H9 (cell line): ENCODE measurements around the gene PPP1R13B. TPM values are rescaled to one million over a fixed set of nuclear protein-coding genes. Genes with fewer than 3 reads are reported as not detected.
A peak's percentile ranks its signal among the peaks of the same experiment; 100 is the strongest.

ENCODE experiments used
- DNase-seq: peaks from one replicate; pipeline ENCODE4 v3.0.0-alpha.2; 2017
- H2AFZ ChIP-seq: one replicate; pipeline ENCODE4 v1.6.1; 2013; ENCODE audit warnings: mild to moderate bottlenecking, low read length, control low read depth, moderate library complexity
- H2AK5ac ChIP-seq: 2 replicates; pipeline ENCODE4 v1.6.1; 2013; ENCODE audit warnings: low read length, control low read depth, mixed read lengths; ENCODE audit not compliant: insufficient read length
- H2BK120ac ChIP-seq: one replicate; pipeline ENCODE4 v1.6.1; 2013; ENCODE audit warnings: low read depth, mild to moderate bottlenecking, low read length, control low read depth, inconsistent platforms; ENCODE audit not compliant: poor library complexity, severe bottlenecking
- H2BK12ac ChIP-seq: 2 replicates; pipeline ENCODE4 v1.6.1; 2013; ENCODE audit warnings: low read length, control low read depth, mixed read lengths, low read depth; ENCODE audit not compliant: insufficient read length
- H2BK15ac ChIP-seq: 2 replicates; pipeline ENCODE4 v1.6.1; 2013; ENCODE audit warnings: low read depth, low read length, control low read depth
- H2BK20ac ChIP-seq: one replicate; pipeline ENCODE4 v1.6.1; 2013; ENCODE audit warnings: low read depth, mild to moderate bottlenecking, low read length, control low read depth, inconsistent platforms; ENCODE audit not compliant: poor library complexity, severe bottlenecking
- H2BK5ac ChIP-seq: 2 replicates; pipeline ENCODE4 v1.6.1; 2013; ENCODE audit warnings: low read length, control low read depth, mixed read lengths; ENCODE audit not compliant: insufficient read length
- H3K14ac ChIP-seq: 2 replicates; pipeline ENCODE4 v1.6.1; 2013; ENCODE audit warnings: low read length, control low read depth; ENCODE audit not compliant: insufficient read depth
- H3K18ac ChIP-seq: 2 replicates; pipeline ENCODE4 v1.6.1; 2013; ENCODE audit warnings: low read depth, mild to moderate bottlenecking, mixed read lengths, low read length, control low read depth; ENCODE audit not compliant: insufficient read length
- H3K23ac ChIP-seq: 2 replicates; pipeline ENCODE4 v1.6.1; 2013; ENCODE audit warnings: low read length, control low read depth, mixed read lengths, low read depth; ENCODE audit not compliant: insufficient read length
- H3K23me2 ChIP-seq: 2 replicates; pipeline ENCODE4 v1.6.1; 2013; ENCODE audit warnings: low read depth, mild to moderate bottlenecking, mixed read lengths, low read length, control low read depth; ENCODE audit not compliant: insufficient read length, poor library complexity, severe bottlenecking
- H3K27ac ChIP-seq: 2 replicates; pipeline ENCODE4 v1.5.1; 2013; ENCODE audit warnings: low read length, control low read depth, mixed read lengths, low read depth; ENCODE audit not compliant: insufficient read length
- H3K27me3 ChIP-seq: 2 replicates; pipeline ENCODE4 v1.6.1; 2013; ENCODE audit warnings: low read length, control low read depth, inconsistent platforms; ENCODE audit not compliant: insufficient read depth
- H3K4ac ChIP-seq: 2 replicates; pipeline ENCODE4 v1.6.1; 2013; ENCODE audit warnings: low read depth, mild to moderate bottlenecking, control low read depth, inconsistent platforms, low read length, moderate library complexity
- H3K4me1 ChIP-seq: 2 replicates; pipeline ENCODE4 v1.6.1; 2013; ENCODE audit warnings: low read length, control low read depth, inconsistent platforms; ENCODE audit not compliant: insufficient read depth
- H3K4me2 ChIP-seq: 2 replicates; pipeline ENCODE4 v1.6.1; 2013; ENCODE audit warnings: low read length, control low read depth, mixed read lengths; ENCODE audit not compliant: insufficient read length, insufficient read depth
- H3K56ac ChIP-seq: 2 replicates; pipeline ENCODE4 v1.6.1; 2013; ENCODE audit warnings: low read depth, mild to moderate bottlenecking, mixed read lengths, low read length, control low read depth; ENCODE audit not compliant: insufficient read length
- H3K79me1 ChIP-seq: 2 replicates; pipeline ENCODE4 v1.6.1; 2013; ENCODE audit warnings: low read depth, mild to moderate bottlenecking, moderate library complexity, low read length, control low read depth, inconsistent platforms; ENCODE audit not compliant: insufficient read depth, poor library complexity, severe bottlenecking
- H3K79me2 ChIP-seq: 2 replicates; pipeline ENCODE4 v1.6.1; 2013; ENCODE audit warnings: low read length, control low read depth, inconsistent platforms; ENCODE audit not compliant: insufficient read depth
- H3K9ac ChIP-seq: 2 replicates; pipeline ENCODE4 v1.6.1; 2013; ENCODE audit warnings: low read length, control low read depth, mixed read lengths; ENCODE audit not compliant: insufficient read length; ENCODE audit errors: extremely low read depth
- H3K9me3 ChIP-seq: one replicate; pipeline ENCODE4 v1.6.1; 2013; ENCODE audit warnings: low read depth, low read length, inconsistent platforms; ENCODE audit not compliant: control insufficient read depth
- H3T11ph ChIP-seq: one replicate; pipeline ENCODE4 v1.6.1; 2013; ENCODE audit warnings: mild to moderate bottlenecking, low read length, control low read depth, inconsistent platforms
- H4K20me1 ChIP-seq: one replicate; pipeline ENCODE4 v1.6.1; 2013; ENCODE audit not compliant: control insufficient read depth, insufficient read length, insufficient read depth
- H4K5ac ChIP-seq: 2 replicates; pipeline ENCODE4 v1.6.1; 2013; ENCODE audit warnings: low read depth, mild to moderate bottlenecking, mixed read lengths, low read length, control low read depth; ENCODE audit not compliant: insufficient read length
- H4K8ac ChIP-seq: replicated peaks from 2 replicates; pipeline ENCODE4 v1.6.1; 2013; ENCODE audit warnings: low read length, control low read depth, mixed read lengths, low read depth; ENCODE audit not compliant: insufficient read length
- H4K91ac ChIP-seq: 2 replicates; pipeline ENCODE4 v1.6.1; 2013; ENCODE audit warnings: low read depth, mild to moderate bottlenecking, moderate library complexity, mixed read lengths, low read length, control low read depth; ENCODE audit not compliant: insufficient read length
- H3K27ac Mint-ChIP-seq, 3 experiments: 2 replicates in 2 of 3; 3 replicates in 1 of 3; pipeline ENCODE4 v1.8.0; 2020 to 2021; ENCODE audit warnings: mixed read lengths in 3 of 3, mild to moderate bottlenecking in 1 of 3, moderate library complexity in 1 of 3
- H3K27me3 Mint-ChIP-seq: 2 replicates; pipeline ENCODE4 v1.8.0; 2021; ENCODE audit warnings: low read depth, mild to moderate bottlenecking, moderate library complexity, mixed read lengths
- H3K36me3 Mint-ChIP-seq, 3 experiments: 2 replicates in 2 of 3; 3 replicates in 1 of 3; pipeline ENCODE4 v1.8.0; 2020 to 2021; ENCODE audit warnings: low read depth in 3 of 3, mixed read lengths in 3 of 3; ENCODE audit not compliant: insufficient read depth in 1 of 3
- H3K4me1 Mint-ChIP-seq, 2 experiments: 2 replicates each; pipeline ENCODE4 v1.8.0; 2020; ENCODE audit warnings: mixed read lengths in 2 of 2
- H3K4me3 Mint-ChIP-seq, 2 experiments: 2 replicates in 1 of 2; 3 replicates in 1 of 2; pipeline ENCODE4 v1.8.0; 2020 to 2021; ENCODE audit warnings: mild to moderate bottlenecking in 2 of 2, mixed read lengths in 2 of 2, moderate library complexity in 1 of 2
- H3K9me3 Mint-ChIP-seq, 2 experiments: 2 replicates in 1 of 2; 3 replicates in 1 of 2; pipeline ENCODE4 v1.8.0; 2020; ENCODE audit warnings: mild to moderate bottlenecking in 2 of 2, mixed read lengths in 2 of 2, moderate library complexity in 1 of 2
- CTCF ChIP-seq: fragments of 200-600 bp; sonication (generic); conservative IDR thresholded peaks from 3 replicates; pipeline ENCODE4 v1.8.0; 2021; ENCODE audit warnings: antibody characterized with exemption, mild to moderate bottlenecking
- WGBS: extraction: QIAGEN DNeasy Blood & Tissue Kit; methylation state at CpG from one replicate; pipeline ENCODE4 v1.1.7; 2013; ENCODE audit warnings: missing lambda C conversion rate, low lambda C conversion rate, mixed read lengths; ENCODE audit not compliant: insufficient read length; ENCODE audit errors: extremely low coverage; 5-methylcytosine and 5-hydroxymethylcytosine counted together
- total RNA-seq: library from RNA; stranded (reverse); gene quantifications from 2 replicates; pipeline ENCODE4 v1.2.1, GENCODE V29; 2021

The PPP1R13B gene
- total RNA-seq, 1 experiment from 2014 or later: 6.0 TPM

DNA sequence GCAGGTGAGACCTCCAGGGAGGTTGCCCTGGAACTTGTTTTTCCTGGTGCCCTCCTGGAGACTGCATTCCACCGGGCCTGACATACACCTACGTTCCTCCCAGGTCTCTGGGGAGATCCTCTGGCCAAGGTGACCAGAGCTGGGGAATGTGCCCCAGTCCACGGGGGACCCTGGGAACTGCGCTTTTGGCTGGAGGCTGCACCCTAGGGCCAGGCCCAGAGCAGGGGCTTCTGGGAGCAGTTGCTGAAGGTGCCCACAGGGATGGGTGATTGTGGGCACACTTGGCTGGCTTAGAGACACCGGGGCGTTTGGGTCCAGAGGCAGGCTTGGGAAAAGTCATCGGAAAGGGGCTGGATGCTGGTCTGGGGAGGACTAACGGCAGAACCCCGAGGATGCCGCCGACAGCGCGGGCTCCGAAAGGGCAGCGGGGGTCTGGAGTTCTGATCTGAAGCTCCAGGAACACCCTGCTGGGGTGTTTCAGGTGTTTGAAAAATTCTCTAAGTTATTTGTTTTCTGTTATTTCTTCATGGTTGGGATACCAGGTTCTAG is 44.4 kb upstream of the PPP1R13B start:
- Histone ChIP-seq H3K79me2 (no peaks in the 10 kb centered on the region), H3K4ac (no peak overlapping the region), H4K20me1 (peaks cover 2% of the 10 kb centered on the region), H3K56ac (no peak overlapping the region), H4K91ac (no peak overlapping the region), H3K14ac (no peak overlapping the region), H3K27ac (no peak overlapping the region), H3K23ac (no peak overlapping the region), H3K27me3 (no peaks in the 10 kb centered on the region), H2AFZ (no peak overlapping the region), H2AK5ac (no peak overlapping the region), H4K8ac (no peak overlapping the region), H3K9me3 (no peaks in the 10 kb centered on the region), H3K18ac (no peak overlapping the region), H2BK15ac (no peak overlapping the region), H3K9ac (no peak overlapping the region), H2BK20ac (no peak overlapping the region), H3K4me2 (no peak overlapping the region), H3T11ph (no peak overlapping the region), H4K5ac (no peak overlapping the region), H2BK12ac (no peak overlapping the region), H3K23me2 (no peaks in the 10 kb centered on the region), H2BK5ac (no peak overlapping the region), H3K4me1 (no peaks in the 10 kb centered on the region), H2BK120ac (no peak overlapping the region), H3K79me1 (no peaks in the 10 kb centered on the region)
- H3K27me3 Mint-ChIP-seq: peaks cover 7% of the 10 kb centered on the region
- H3K27ac Mint-ChIP-seq: 0 out of 7 replicates have a peak overlapping the region, but pooled peaks of 1 of the 3 experiments have one; percentile 60
- no peak for DNase-seq
- no CpG with 5 or more reads among the region's 15 CpGs for WGBS
- H3K4me3 Mint-ChIP-seq: no peak overlapping the region
- H3K4me1 Mint-ChIP-seq: peaks cover under 1 to 11% of the 10 kb centered on the region in 2 experiments; a peak in 2 of 4 replicates
- peaks cover 3 to 5% (median 5%) of the 10 kb centered on the region in 3 experiments; a peak in 3 of 7 replicates for H3K36me3 Mint-ChIP-seq
- TF ChIP-seq CTCF: no peak
- peaks cover 5 to 6% of the 10 kb centered on the region in 2 experiments for H3K9me3 Mint-ChIP-seq
